SK-N-SH (cell line): ENCODE results near the gene ANKMY1. TPM values are rescaled to one million over a fixed set of nuclear protein-coding genes. Genes with fewer than 3 reads are reported as not detected.

Experiments
- CTCF ChIA-PET: fragments of 300-600, 350-600 bp; formaldehyde crosslinking; extraction: SDS; loops from one replicate; lab custom pipeline; 2021; lab: Yijun Ruan, JAX
- POLR2A ChIA-PET: fragments of 350-600 bp; sonication (Branson Sonifier 250); formaldehyde crosslinking; extraction: SDS; loops from one replicate; lab custom pipeline; 2020; ENCODE audit warnings: antibody characterized with exemption, inconsistent platforms; lab: Yijun Ruan, JAX
- DNase-seq: peaks from one replicate; pipeline ENCODE4 v3.0.0; 2012
- H2AFZ ChIP-seq: fragments of 200-600 bp; sonication (generic); 2 replicates; pipeline ENCODE4 v1.8.1; 2016; ENCODE audit warnings: antibody characterized with exemption, mild to moderate bottlenecking, low read depth
- H3F3A ChIP-seq: fragments of 200-600 bp; sonication (generic); replicated peaks from 2 replicates; pipeline ENCODE3; 2016; ENCODE audit warnings: antibody characterized with exemption, mild to moderate bottlenecking; ENCODE audit not compliant: insufficient read depth
- H3K27ac ChIP-seq, 2 experiments: fragments of 200-500 bp in 1 of 2; fragments of 200-600 bp in 1 of 2; sonication (Bioruptor generic) in 1 of 2; sonication (generic), shearing (Covaris generic) in 1 of 2; 2 replicates each; pipeline versions ENCODE4 v1.5.1 to v1.6.1; 2014 to 2016; ENCODE audit warnings: low read depth in 2 of 2, inconsistent platforms in 1 of 2, low read length in 1 of 2, mild to moderate bottlenecking in 1 of 2, mixed read lengths in 1 of 2
- H3K27me3 ChIP-seq: fragments of 200-600 bp; sonication (generic), shearing (Covaris generic); 2 replicates; pipeline ENCODE4 v1.6.1; 2016; ENCODE audit warnings: mixed run types; ENCODE audit not compliant: insufficient read depth
- H3K36me3 ChIP-seq, 2 experiments: fragments of 200-500 bp in 1 of 2; fragments of 200-600 bp in 1 of 2; sonication (Bioruptor generic) in 1 of 2; sonication (generic) in 1 of 2; replicated peaks in 1 of 2; 2 replicates each; pipeline versions ENCODE3 to v1.5.1; 2014 to 2016; ENCODE audit warnings: low read length in 1 of 2, mild to moderate bottlenecking in 1 of 2; ENCODE audit not compliant: insufficient read depth in 2 of 2, control insufficient read depth in 1 of 2
- H3K4me1 ChIP-seq, 2 experiments: fragments of 200-500 bp in 1 of 2; fragments of 200-600 bp in 1 of 2; sonication (Bioruptor generic) in 1 of 2; sonication (generic), shearing (Covaris generic) in 1 of 2; 2 replicates each; pipeline versions ENCODE4 v1.5.1 to v1.6.1; 2014 to 2016; ENCODE audit warnings: low read depth in 1 of 2, low read length in 1 of 2, mixed run types in 1 of 2; ENCODE audit not compliant: insufficient read depth in 2 of 2, control insufficient read depth in 1 of 2
- H3K4me2 ChIP-seq: fragments of 200-600 bp; sonication (generic), shearing (Covaris generic); 2 replicates; pipeline ENCODE4 v1.6.1; 2017; ENCODE audit warnings: mixed run types
- H3K4me3 ChIP-seq, 2 experiments: fragments of 200-500 bp in 1 of 2; fragments of 200-600 bp in 1 of 2; sonication (Bioruptor generic) in 1 of 2; sonication (generic), shearing (Covaris generic) in 1 of 2; 2 replicates each; pipeline versions ENCODE4 v1.5.1 to v1.8.1; 2014 to 2016; ENCODE audit warnings: low read depth in 2 of 2, inconsistent platforms in 1 of 2, low read length in 1 of 2, mild to moderate bottlenecking in 1 of 2, mixed read lengths in 1 of 2, moderate library complexity in 1 of 2
- H3K79me2 ChIP-seq: fragments of 200-600 bp; sonication (generic); 2 replicates; pipeline ENCODE4 v1.8.1; 2017; ENCODE audit warnings: mild to moderate bottlenecking; ENCODE audit not compliant: insufficient read depth
- H3K9ac ChIP-seq: fragments of 200-600 bp; sonication (generic); 2 replicates; pipeline ENCODE4 v1.6.1; 2017; ENCODE audit warnings: mixed run types
- H3K9me2 ChIP-seq: fragments of 200-600 bp; sonication (generic); 2 replicates; pipeline ENCODE4 v1.6.1; 2017; ENCODE audit warnings: mixed run types
- H3K9me3 ChIP-seq: fragments of 200-600 bp; sonication (generic); 2 replicates; pipeline ENCODE4 v1.6.1; 2017; ENCODE audit warnings: mixed run types, mild to moderate bottlenecking, moderate library complexity
- H4K20me1 ChIP-seq: fragments of 200-600 bp; sonication (generic); 2 replicates; pipeline ENCODE4 v1.6.1; 2017; ENCODE audit warnings: mild to moderate bottlenecking, mixed run types; ENCODE audit not compliant: insufficient read depth
- ELF1 ChIP-seq: IDR thresholded peaks from 2 replicates; pipeline ENCODE4 v1.4.0; 2012
- FOSL2 ChIP-seq: IDR thresholded peaks from 2 replicates; pipeline ENCODE4 v1.4.0; 2012; ENCODE audit warnings: low read depth, mild to moderate bottlenecking, moderate library complexity, borderline replicate concordance
- JUND ChIP-seq: IDR thresholded peaks from 2 replicates; pipeline ENCODE4 v1.4.0; 2012
- MEF2A ChIP-seq: IDR thresholded peaks from 2 replicates; pipeline ENCODE4 v1.4.0; 2012; ENCODE audit warnings: low read depth, borderline replicate concordance
- NFIC ChIP-seq: IDR thresholded peaks from 2 replicates; pipeline ENCODE4 v1.4.0; 2012; ENCODE audit warnings: borderline replicate concordance
- POLR2AphosphoS5 ChIP-seq: IDR thresholded peaks from 2 replicates; pipeline ENCODE4 v1.6.1; 2012; ENCODE audit warnings: low read depth, low read length
- TCF12 ChIP-seq: IDR thresholded peaks from 2 replicates; pipeline ENCODE4 v1.4.0; 2012
- WGBS: methylation state at CpG from one replicate; pipeline ENCODE4 v1.1.6; 2017; ENCODE audit warnings: low lambda C conversion rate; 5-methylcytosine and 5-hydroxymethylcytosine counted together
- polyA plus RNA-seq, 3 experiments: library from polyadenylated mRNA; depleted of rRNA; stranded (reverse); fragments of >200 nt; gene quantifications; 2 replicates each; pipeline ENCODE4 v1.2.3, GENCODE V29; 2012
- TF ChIP-seq, protein P1 (sequence below): IDR thresholded peaks from 2 replicates; pipeline ENCODE4 v1.6.1; 2012; ENCODE audit warnings: mild to moderate bottlenecking, low read depth, low read length, moderate library complexity

ANKMY1 gene
- polyA plus RNA-seq, 1 of the 3 experiments (the other 2 are of a cell fraction) = 12.1 TPM

DNA sequence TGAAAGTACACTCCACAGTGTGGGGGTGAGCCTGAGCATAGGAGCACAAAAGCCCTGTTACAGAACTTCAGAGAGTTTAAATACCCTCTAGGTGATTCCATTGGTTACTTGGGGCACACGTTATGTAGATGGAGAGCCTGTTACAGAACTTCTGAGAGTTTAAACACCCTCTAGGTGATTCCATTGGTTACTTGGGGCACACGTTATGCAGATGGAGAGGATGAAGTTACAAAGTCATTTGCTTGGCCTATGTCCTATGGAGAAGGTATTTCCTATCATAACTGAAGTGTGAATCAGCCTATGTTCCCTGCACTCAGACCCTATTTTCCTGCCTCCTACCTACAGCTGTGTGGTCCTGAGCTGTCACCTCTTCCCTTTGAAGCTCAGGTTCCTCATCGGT is 25.0 kb upstream of the ANKMY1 start:
- H3K9ac ChIP-seq = no peak overlapping the region
- no peak overlapping the region for H3K27ac ChIP-seq
- POLR2A ChIA-PET = no interaction called here
- no peaks in the 10 kb centered on the region for H3K9me2 ChIP-seq
- no peak for TF ChIP-seq TCF12
- CTCF ChIA-PET = no interaction called here
- H4K20me1 ChIP-seq = peaks cover 24% of the 10 kb centered on the region
- H3K36me3 ChIP-seq = peaks cover 8 to 14% of the 10 kb centered on the region in 2 experiments
- no peak overlapping the region for H3K4me3 ChIP-seq
- no peaks in the 10 kb centered on the region for H3K27me3 ChIP-seq
- H3K4me1 ChIP-seq = peaks cover 11 to 25% of the 10 kb centered on the region in 2 experiments; a peak in 3 of 4 replicates
- no peaks in the 10 kb centered on the region for H3K9me3 ChIP-seq
- H3K4me2 ChIP-seq = no peak overlapping the region
- WGBS = 100% methylated on average over 3 of the region's 3 CpGs
- DNase-seq = no peak
- peaks cover 79% of the 10 kb centered on the region for H3K79me2 ChIP-seq
- peaks cover 3% of the 10 kb centered on the region for H3F3A ChIP-seq
- no peak overlapping the region for H2AFZ ChIP-seq

DNA sequence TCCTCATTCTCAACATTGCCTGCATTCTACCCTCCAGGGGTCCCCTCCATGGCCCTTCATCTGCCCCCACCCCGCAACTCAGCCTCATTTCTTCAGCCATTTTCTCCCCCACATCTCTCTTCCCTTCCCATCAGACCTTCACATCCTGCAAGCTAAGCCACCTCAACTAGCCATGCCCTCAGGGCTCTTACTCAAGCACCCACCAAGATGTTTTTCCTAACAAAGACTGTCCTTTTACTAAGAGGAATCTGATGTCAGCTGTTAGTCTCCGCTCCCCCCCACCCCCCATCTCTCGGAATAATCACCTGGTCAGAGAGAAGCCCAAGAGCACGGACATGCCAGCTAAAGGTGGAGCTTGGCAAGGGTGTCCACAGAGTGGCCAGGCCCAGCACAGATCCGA is 24.0 kb upstream of the ANKMY1 start:
- CTCF ChIA-PET = interaction anchor here (0.9 kb wide), 1 partner anchor 18 kb away, joined by 3 read pairs; no protein-coding TSS in a partner anchor
- H3K27me3 ChIP-seq = no peaks in the 10 kb centered on the region
- H3F3A ChIP-seq = peaks cover 3% of the 10 kb centered on the region
- TF ChIP-seq POLR2AphosphoS5 (no peak), ELF1 (no peak), NFIC (no peak)
- TF ChIP-seq, protein P1, sequence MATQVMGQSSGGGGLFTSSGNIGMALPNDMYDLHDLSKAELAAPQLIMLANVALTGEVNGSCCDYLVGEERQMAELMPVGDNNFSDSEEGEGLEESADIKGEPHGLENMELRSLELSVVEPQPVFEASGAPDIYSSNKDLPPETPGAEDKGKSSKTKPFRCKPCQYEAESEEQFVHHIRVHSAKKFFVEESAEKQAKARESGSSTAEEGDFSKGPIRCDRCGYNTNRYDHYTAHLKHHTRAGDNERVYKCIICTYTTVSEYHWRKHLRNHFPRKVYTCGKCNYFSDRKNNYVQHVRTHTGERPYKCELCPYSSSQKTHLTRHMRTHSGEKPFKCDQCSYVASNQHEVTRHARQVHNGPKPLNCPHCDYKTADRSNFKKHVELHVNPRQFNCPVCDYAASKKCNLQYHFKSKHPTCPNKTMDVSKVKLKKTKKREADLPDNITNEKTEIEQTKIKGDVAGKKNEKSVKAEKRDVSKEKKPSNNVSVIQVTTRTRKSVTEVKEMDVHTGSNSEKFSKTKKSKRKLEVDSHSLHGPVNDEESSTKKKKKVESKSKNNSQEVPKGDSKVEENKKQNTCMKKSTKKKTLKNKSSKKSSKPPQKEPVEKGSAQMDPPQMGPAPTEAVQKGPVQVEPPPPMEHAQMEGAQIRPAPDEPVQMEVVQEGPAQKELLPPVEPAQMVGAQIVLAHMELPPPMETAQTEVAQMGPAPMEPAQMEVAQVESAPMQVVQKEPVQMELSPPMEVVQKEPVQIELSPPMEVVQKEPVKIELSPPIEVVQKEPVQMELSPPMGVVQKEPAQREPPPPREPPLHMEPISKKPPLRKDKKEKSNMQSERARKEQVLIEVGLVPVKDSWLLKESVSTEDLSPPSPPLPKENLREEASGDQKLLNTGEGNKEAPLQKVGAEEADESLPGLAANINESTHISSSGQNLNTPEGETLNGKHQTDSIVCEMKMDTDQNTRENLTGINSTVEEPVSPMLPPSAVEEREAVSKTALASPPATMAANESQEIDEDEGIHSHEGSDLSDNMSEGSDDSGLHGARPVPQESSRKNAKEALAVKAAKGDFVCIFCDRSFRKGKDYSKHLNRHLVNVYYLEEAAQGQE = no peak
- TF ChIP-seq, all 33 proteins: peak for 0
- H3K9me3 ChIP-seq = no peaks in the 10 kb centered on the region
- no peak overlapping the region for H3K9ac ChIP-seq
- peaks cover 20% of the 10 kb centered on the region for H4K20me1 ChIP-seq
- no peak for DNase-seq
- WGBS = 96% methylated on average over 5 of the region's 5 CpGs
- no peaks in the 10 kb centered on the region for H3K9me2 ChIP-seq
- no peak overlapping the region for H2AFZ ChIP-seq
- POLR2A ChIA-PET = no interaction called here
- H3K4me3 ChIP-seq = no peak overlapping the region
- H3K27ac ChIP-seq = no peak overlapping the region
- H3K36me3 ChIP-seq = peaks cover 8 to 24% of the 10 kb centered on the region in 2 experiments
- H3K4me1 ChIP-seq = peaks cover 6 to 20% of the 10 kb centered on the region in 2 experiments; a peak in 3 of 4 replicates
- peaks cover 70% of the 10 kb centered on the region for H3K79me2 ChIP-seq
- no peak overlapping the region for H3K4me2 ChIP-seq

DNA sequence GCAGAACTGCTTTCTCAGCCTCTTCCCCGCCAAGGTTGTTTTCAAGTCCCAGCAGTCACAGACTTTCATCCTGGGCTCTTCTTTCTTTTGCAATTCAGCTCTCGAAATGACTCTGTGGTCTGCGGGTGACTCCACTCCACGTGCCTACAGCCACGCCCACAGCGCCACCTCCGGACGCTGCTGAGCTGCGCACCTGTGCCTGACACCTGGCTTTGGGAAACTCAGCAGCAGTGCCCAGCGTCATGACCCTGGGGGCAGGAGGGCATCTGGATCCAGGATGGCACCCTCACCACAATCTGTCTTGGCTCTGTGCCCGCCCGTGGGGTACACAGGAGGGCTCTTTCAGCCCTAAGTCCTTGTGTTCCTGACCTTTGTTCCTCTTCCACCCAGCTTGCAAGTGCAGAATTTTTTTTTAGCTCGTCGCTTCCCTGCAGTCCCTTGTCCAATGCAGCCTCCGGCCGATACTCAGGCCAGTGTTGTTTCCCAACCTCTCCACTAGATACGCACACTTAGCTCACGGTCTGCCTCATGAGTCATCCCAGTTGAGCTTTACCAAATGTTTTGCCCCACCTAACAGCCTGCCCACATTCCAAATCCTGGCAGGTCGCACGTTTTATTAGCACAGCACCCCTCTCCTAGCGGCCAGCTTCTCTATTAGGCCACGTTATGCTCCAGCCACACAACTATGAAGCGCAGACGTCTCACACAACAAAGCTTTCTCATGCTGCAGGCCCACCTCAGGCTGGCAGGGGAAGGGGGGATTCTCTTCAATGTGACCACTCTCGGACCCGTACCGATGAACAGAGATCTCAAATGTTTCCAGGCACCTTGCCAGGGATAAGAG is 22.2 kb upstream of the ANKMY1 start:
- H3K79me2 ChIP-seq = peaks cover 57% of the 10 kb centered on the region
- peaks cover 5 to 14% of the 10 kb centered on the region in 2 experiments; a peak in 3 of 4 replicates for H3K4me1 ChIP-seq
- DNase-seq = no peak
- peaks cover 8 to 38% of the 10 kb centered on the region in 2 experiments for H3K36me3 ChIP-seq
- peaks cover 20% of the 10 kb centered on the region for H4K20me1 ChIP-seq
- H3K4me3 ChIP-seq = no peak overlapping the region
- peaks cover 3% of the 10 kb centered on the region for H3F3A ChIP-seq
- H3K4me2 ChIP-seq = no peak overlapping the region
- CTCF ChIA-PET = interaction anchor here (0.8 to 1.6 kb wide), 4 partner anchors 11 to 66 kb away, joined by 3 to 6 read pairs (median 4); partner anchors contain the start of gene RNPEPL1
- H3K9me3 ChIP-seq = no peaks in the 10 kb centered on the region
- POLR2A ChIA-PET = no interaction called here
- no peak overlapping the region for H3K9ac ChIP-seq
- no peak overlapping the region for H2AFZ ChIP-seq
- H3K27ac ChIP-seq = peak overlapping the region in 1 of 2 experiments; percentile 4; a peak in 1 of 4 replicates
- no peaks in the 10 kb centered on the region for H3K27me3 ChIP-seq
- 77% methylated on average over 26 of the region's 27 CpGs for WGBS
- TF ChIP-seq FOSL2 (peak; percentile 37; the same call in 1 of the 2 replicates), JUND (0 out of 2 replicates have a peak, but pooled peaks have one; percentile 24), MEF2A (no peak)
- TF ChIP-seq, all 33 proteins: peak for 2
- no peaks in the 10 kb centered on the region for H3K9me2 ChIP-seq
